ENCODE data around the gene MESD. TPM values are rescaled to one million over a fixed set of nuclear protein-coding genes. Genes with fewer than 3 reads are reported as not detected.
"Not testable (repeated sequence)": the region's sequence is repeated elsewhere in the genome, so short reads cannot be mapped to it uniquely, and the experiment has no call there.

The MESD gene
- total and polyA plus RNA-seq, 11 donors = 11.2 to 19.8 (median 14.8) TPM

DNA sequence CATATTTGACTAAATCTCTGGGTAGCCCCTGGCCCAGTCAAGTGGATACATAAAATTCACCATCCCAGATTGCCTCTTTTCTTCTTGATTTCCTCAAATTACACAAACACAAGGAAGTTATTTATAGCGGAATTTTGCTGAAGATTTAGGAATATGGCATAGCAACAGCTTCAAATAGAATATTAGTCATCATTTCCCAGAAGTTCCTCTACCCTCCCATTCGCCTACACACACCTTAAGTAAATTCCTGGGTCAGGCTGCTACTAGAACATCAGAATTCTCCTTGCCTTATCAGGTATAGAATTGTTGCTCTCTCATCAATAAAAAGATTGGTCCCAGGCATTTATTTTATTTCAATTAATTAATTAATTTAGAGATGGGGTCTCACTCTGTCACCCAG, 31.6 kb downstream of the MESD start:
- peaks cover 0 to 28% (median 5%) of the 10 kb centered on the region in 9 donors for H3K36me3 ChIP-seq
- H3K9me3 ChIP-seq = no peaks in the 10 kb centered on the region
- TF ChIP-seq, protein P1, sequence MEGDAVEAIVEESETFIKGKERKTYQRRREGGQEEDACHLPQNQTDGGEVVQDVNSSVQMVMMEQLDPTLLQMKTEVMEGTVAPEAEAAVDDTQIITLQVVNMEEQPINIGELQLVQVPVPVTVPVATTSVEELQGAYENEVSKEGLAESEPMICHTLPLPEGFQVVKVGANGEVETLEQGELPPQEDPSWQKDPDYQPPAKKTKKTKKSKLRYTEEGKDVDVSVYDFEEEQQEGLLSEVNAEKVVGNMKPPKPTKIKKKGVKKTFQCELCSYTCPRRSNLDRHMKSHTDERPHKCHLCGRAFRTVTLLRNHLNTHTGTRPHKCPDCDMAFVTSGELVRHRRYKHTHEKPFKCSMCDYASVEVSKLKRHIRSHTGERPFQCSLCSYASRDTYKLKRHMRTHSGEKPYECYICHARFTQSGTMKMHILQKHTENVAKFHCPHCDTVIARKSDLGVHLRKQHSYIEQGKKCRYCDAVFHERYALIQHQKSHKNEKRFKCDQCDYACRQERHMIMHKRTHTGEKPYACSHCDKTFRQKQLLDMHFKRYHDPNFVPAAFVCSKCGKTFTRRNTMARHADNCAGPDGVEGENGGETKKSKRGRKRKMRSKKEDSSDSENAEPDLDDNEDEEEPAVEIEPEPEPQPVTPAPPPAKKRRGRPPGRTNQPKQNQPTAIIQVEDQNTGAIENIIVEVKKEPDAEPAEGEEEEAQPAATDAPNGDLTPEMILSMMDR (IDR thresholded peaks at IDR 0.05) = no peak
- peaks cover 0 to 10% (median 0%) of the 10 kb centered on the region in 12 donors for H3K4me1 ChIP-seq
- intact Hi-C loops (cut with DNase I) = no loop called here
- WGBS, 4 donors = 92 to 96% (median 94%) methylated on average over 2 of the region's 2 CpGs
- H3K4me3 ChIP-seq = no peak overlapping the region
- ATAC-seq = no peak
- no peak overlapping the region for H3K27ac ChIP-seq
- no peak for DNase-seq
- no peaks in the 10 kb centered on the region for H3K27me3 ChIP-seq

DNA sequence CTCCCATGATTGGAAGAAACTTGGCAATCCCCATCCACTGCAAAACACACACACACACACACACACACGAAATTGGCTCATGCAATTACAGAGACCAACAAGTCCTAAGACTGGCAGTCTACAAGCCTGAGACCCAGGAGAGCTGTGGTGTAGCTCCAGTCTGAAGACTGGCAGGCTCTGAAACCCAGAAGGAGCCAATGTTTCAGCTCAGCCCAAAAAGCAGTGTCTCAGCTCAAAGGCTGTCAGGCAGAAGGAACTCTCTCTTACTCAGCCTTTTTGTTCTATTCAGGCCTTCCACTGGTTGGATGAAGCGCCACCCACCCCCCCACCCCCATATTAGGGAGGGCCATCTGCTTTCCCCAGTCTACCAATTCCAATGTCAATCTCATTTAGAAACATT, 32.1 kb downstream of the MESD start:
- WGBS, 4 donors = 73 to 88% (median 84%) methylated on average over 2 of the region's 2 CpGs
- H3K27me3 ChIP-seq = no peaks in the 10 kb centered on the region
- no peak for TF ChIP-seq POLR2A (IDR thresholded peaks at IDR 0.05)
- TF ChIP-seq, protein P1 (IDR thresholded peaks at IDR 0.05) = no peak
- peaks cover 0 to 28% (median 5%) of the 10 kb centered on the region in 9 donors for H3K36me3 ChIP-seq
- H3K4me3 ChIP-seq = no peak overlapping the region
- ATAC-seq = no peak
- no peaks in the 10 kb centered on the region for H3K9me3 ChIP-seq
- H3K4me1 ChIP-seq = peaks cover 0 to 10% (median 0%) of the 10 kb centered on the region in 12 donors
- intact Hi-C loops (cut with DNase I) = no loop called here
- H3K27ac ChIP-seq = no peak overlapping the region
- DNase-seq = no peak

DNA sequence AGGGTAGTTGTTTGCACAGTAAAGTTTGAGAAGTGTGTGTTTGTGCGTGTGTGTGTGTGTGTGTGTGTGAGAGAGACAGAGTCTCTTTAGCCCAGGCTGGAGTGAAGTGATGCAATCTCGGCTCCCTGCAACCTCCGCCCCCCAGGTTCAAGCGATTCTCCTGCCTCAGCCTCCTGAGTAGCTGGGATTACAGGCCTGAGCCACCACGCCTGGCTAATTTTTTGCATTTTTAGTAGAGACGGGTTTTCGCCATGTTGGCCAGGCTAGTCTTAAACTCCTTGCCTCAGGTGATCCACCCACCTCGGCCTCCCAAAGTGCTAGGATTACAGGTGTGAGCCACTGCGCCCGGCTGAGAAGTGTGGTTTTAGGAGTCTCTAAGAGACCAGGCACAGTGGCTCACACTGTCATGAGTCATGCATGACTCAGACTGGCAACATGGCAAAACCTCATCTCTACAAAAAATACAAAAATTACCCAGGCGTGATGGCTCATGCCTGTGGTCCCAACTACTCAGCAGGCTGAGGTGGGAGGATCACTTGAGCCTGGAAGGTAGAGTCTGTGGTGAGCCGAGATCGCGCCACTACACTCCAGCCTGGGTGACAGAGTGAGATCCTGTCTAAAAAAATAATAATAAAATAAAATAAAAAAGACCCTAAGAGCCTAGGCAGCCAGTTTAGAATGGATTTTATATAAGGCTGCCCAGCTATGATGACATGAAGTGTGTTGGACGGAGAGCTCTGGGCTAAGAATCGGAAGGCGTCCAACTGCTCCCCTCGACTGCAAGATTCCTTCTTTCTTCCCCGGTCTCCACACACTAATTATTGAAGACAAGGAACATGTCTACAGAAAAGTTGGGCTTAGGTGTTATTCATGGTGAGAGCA, 33.8 kb downstream of the MESD start:
- H3K4me1 ChIP-seq = peaks cover 0 to 10% (median 0%) of the 10 kb centered on the region in 12 donors
- DNase-seq; H3K27ac ChIP-seq; H3K4me3 ChIP-seq; H3K27me3 ChIP-seq; H3K9me3 ChIP-seq; ATAC-seq; intact Hi-C loops (cut with DNase I): not testable (repeated sequence)
- H3K36me3 ChIP-seq = peaks cover 0 to 44% (median 17%) of the 10 kb centered on the region in 9 donors
- WGBS, 4 donors = 92 to 95% (median 94%) methylated on average over 19 of the region's 19 CpGs

DNA sequence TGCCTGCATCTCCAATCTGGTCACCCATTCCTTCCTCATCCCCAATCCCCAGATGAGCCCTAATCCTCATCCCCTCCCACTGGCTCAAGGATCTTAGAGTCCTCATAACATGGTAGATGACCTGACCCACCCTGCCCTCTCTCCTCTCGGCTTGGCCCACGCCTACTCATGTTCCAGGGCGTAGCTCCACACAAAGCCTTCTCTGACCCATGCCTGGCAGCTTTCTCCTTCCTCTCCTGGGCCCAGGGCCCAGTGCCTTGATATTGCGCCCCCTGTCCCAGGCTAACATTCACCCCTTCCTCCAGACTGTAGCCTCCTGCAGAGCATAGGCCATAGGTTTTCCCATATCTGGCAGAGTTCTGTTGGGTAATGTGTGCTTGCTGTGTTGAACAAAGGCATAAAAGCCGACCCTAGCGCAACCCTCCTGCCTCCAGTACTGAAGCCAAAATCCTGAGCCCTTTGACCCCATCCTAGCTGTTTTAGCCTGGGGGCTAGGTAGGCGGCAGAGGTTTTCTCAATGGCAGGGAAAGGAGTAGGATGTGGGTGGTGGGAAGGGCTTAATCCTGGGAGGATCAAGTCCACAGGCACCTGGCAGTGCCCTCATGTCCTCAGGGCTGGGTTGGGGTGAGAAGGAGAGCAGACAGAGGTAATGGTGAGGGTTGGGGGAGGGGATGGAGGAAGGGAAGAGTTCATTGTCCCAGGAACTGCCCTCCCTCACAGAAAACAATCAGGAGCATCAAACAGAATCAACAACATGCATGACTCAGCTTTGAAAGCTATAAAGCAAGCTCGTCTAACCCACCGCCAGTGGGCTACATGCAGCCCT, 35.5 kb downstream of the MESD start:
- Histone ChIP-seq H3K4me1 (peaks cover 0 to 10% (median 0%) of the 10 kb centered on the region in 12 donors), H3K27me3 (no peaks in the 10 kb centered on the region), H3K27ac (no peak overlapping the region), H3K4me3 (no peak overlapping the region), H3K9me3 (no peaks in the 10 kb centered on the region), H3K36me3 (peaks cover 0 to 45% (median 28%) of the 10 kb centered on the region in 9 donors)
- WGBS, 4 donors = 95 to 98% (median 96%) methylated on average over 9 of the region's 9 CpGs
- intact Hi-C loops (cut with DNase I) = no loop called here
- ATAC-seq (peak in 1 of 4 donors; percentile 15), DNase-seq (no peak)
- TF ChIP-seq, protein P1 (IDR thresholded peaks at IDR 0.05) = no peak
- TF ChIP-seq POLR2A (IDR thresholded peaks at IDR 0.05) = no peak

Data from heart left ventricle (tissue), 16 donors.